GM21576 (cell line): ENCODE data around the gene VARS1.
"Not testable (repeated sequence)": the region's sequence is repeated elsewhere in the genome, so short reads cannot be mapped to it uniquely, and the experiment has no call there.

Experiments used
- ATAC-seq: cut with Tn5 transposase; IDR thresholded peaks from one replicate; pipeline ENCODE4 v1.9.1; 2021; ENCODE audit warnings: mild to moderate bottlenecking, moderate library complexity; ENCODE audit not compliant: unreplicated experiment

Gene VARS1

DNA sequence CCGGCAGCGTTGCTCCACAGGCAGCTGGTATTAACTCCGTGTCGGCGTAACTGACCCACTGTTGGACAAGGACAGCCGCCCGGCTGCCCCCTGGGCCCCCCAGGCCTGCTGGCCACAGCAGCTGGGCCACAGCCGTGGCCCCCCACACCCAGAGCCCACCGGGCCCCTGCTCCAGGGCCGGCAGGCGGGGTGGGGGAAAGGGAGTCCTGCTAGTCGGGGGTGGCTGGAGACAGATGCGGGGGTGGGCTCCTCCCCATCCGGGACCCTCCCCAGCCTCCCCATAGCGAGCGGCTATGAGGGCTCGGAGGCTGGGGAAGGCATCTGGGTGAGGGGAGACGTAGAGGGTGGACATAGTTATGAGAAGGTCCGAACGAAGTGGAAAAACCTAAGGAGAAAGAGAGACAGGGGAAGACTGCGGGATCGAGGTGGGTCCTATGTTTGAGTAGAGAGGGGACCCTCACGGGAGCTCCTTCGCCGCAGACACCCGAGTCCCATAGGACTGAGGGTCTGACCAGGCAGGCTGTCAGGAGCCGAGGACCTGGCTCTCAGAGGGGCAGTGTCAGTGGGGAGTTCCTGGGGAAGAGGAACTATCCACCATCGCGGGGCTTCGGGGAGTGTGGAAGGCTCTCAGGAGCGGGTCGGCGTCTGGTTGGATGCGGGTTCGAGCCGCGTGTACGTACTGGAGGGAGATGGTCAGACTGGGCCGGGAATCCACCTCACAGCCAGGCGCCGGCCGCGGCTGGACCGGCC is 511 bp downstream of the VARS1 start:
- ATAC-seq = peak; percentile 16

DNA sequence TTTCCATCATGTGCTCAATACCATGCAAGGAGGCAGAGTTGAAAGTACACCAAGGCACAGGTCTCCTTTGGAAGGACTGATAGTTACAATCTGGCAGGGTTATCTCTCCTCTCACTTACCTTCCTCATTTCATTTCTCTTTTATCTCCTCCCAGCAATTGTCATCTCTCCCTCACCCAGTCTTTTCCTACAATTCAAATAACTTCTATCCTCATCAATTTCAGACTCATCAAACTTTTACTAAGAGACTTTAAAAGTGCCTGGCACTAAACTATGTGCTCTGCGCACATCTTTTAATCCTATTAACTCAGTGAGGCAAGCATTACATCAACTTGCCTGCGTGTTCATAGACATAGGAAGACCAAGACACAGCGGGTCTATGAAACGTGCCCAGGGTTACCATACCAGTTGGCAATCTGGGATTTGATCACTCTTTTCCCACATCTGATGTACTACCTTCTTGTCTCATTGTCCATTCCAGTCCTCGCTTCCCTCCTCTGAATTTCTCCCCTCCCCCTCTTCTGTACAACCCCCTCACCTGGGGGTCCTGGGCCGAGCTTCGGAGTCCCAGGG is 1.2 kb downstream of the VARS1 start:
- no peak for ATAC-seq

DNA sequence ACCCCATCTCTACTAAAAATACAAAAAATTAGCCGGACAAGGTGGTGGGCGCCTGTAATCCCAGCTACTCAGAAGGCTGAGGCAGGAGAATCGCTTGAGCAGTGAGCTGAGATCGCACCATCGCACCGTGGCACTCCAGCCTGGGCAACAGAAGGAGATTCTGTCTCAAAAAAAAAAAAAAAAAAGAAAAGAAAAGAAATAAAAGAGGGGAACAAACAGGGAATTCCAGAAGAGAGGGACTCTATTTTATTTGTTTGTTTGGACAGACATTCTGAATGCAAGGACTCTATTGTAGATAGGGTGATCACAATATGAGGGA is 1.7 kb downstream of the VARS1 start:
- ATAC-seq = not testable (repeated sequence)

DNA sequence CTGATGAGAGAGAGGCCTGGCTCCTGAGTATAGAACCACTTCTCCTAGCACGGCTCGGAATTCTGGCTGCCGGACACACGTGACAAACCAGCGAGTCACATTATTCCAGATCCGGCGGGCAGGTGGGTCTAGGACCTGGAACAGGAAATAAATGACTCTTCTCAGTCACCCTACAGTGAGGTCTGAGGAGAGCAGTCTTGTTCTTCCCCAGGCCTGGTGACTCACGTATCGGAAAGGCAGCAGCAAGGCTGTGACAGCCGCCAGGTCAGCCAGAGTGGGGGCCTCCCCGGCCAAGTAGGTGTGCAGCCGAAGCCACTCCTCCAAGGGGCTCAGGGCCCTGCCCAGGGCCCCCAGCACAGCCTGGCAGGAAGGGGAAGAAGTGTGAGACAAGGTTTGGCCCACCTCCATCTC is 2.8 kb downstream of the VARS1 start:
- no peak for ATAC-seq

DNA sequence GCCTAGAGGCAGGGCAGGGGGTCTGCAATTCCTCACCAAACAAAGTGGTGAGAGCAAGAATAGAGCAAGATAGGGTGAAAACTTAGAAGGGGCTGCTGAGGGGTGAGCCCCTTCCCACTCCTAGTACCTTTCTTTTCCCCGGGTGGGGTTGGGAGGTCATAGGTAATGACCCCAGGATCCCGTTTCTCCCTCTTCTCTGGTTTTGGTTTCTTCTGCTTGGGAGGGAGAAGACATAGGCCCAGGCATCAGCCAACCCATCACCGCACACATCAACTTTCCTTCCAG is 3.5 kb downstream of the VARS1 start:
- ATAC-seq = no peak

DNA sequence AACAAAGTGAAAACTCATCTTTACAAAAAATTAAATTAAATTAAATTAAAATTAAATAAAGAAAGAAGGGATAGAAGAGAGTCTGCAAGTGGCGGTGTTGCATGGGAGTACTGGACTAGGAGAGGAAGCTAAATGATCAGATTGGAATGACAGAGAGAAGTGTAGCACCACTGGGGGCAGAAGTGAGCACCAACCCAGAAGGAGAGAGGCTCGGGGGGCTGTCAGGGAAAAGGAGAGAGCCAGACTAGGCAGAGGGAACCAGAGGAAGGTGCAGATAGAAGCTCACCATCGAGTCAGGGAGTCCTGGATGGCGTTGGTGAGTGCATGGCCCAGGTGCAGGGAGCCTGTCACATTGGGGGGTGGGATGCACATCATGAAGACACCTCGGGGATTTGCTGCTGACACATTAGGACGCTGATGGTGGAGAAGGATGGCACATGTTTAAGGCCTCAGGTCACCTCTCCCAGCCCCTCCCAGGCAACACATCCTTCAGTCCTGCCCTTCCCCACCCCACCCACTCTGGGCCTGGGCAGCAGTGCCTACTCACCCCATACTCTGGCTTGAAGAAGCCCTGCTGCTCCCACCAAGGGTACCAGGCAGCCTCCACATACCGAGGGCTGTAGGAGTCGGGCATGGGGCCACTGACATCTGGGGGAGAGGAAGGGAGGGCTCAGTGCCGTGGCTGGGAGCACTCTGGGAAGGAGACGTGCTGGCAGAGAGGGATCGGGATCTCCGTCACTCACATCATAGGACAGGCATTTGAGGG is 4.0 kb downstream of the VARS1 start:
- no peak for ATAC-seq

DNA sequence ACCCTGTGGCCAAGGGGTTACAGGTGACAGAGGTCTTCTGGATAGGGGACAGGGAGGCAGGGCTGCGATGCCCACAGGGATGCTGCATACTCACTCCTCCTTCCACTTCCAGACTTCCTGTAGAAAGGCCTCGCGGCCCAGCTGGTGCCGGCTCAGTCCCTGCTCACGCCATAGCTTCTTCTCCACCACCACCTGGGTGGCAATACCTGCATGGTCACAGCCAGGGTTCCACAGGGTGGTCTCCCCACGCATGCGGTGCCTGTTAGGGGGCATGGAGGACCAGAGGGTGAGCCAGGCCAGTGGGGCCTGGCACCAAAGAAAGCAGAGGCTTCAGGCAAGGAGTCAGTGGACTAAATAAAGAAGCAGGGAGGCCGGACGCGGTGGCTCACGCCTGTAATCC is 10.1 kb downstream of the VARS1 start:
- no peak for ATAC-seq

DNA sequence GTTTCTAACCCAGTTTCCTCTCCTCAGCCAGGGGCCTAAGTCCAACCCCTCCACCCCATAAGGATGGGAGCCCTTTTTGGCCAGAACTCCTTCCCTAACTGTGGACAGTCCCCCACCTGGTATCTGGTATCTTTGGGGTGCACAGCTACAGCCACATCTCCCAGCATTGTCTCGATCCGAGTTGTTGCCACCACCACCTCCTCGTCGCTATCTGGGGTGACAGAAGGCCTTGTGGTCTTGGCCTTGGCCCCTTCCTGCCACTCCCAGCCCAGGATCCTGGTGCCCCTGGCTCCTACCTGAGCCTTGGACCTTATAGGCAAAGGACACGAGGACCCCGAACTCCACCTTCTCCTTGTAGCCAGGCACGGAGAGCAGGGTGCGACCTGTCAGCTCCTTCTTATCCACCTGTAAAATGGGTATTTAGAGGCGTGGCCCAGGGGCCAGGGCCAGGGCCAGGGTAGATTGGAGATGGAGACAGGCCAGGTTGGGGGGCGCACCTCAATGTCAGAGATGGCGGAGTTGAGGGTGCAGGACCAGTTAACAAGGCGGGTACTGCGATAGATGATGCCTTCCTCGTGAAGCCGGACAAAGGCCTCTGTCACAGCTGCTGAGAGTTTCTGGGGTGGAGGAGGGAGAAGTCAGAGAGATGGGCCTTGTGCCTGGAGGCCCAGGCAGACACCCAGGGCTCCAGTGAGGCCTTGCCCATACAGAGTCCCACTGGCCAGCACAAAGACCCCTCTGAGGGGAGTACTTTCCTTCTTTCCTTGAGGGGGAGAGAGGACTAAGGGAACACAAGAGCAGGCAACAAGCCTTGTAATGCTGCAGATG is 11.2 kb downstream of the VARS1 start:
- ATAC-seq = no peak

DNA sequence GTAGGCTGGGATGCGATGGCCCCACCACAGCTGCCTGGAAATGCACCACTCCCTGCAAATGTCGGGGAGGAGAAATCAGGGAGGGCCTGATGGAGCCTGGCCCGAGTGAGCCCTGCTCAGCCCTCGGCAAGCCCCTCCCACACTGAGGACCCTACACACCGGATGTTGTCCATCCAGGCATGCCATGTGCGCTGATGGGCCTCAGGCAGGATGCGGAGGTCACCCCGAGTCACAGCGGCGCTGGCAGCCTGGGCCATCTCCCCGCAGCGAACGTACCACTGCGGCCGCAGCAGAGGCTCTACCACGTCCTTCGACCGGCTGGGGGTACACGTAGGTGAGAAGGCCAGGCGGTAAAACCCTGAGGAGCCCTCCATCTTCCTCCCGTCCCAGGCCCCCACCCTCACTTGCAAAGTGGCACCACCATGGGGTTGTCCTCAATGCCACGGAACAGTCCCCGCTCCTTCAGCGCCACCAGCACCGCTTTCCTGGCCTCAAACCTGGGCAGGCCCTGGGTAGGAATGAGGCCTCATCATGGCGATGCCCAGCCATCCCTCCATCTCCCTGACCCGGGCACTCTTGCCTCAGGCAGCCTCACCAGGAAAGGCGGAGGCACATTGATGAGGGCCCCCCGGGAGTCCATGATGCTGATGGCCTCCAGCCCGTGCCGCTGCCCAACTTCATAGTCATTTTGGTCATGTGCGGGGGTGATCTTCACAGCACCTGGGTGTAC is 13.3 kb downstream of the VARS1 start:
- no peak for ATAC-seq

DNA sequence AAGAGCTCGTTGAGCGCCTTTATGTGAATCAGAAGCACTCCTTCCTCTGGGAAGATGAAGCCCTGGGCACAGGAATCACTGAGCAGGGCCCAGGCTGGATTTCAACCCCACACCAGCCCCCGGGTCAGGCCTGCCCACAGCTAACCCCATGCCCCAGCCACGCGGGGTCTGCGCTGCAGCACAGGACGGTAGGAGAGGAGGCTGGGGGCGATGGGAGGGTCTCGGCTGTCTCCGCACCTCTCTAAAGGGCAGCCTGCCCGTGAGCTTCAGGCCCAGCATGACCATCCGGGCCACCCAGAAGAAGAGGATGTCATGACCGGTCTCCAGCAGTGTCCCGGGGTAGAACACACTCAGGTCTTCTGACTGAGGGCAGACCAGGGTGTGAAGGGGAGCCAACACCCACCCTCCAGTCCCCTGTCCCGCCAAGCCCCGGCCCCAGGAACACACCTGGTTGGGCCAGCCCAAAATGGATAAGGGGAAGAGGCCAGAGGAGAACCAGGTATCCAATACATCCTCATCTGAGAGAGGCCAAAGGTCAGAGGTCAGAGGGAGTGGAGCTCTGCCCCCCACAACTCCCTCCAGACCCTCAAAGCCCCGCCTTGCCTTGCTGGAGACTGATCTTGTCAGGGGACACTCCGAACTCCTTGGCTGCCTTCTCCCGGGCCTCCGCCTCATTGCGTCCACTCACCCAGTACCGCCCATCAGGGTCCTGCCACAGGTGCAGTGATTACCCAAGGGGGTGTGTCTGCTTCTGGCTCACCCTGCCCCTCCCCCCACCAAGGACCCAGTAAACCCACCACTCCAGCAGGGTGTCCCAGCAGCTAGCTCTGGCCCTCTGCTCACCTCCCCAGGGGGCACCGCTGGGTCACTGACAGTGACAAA is 14.1 kb downstream of the VARS1 start:
- no peak for ATAC-seq

DNA sequence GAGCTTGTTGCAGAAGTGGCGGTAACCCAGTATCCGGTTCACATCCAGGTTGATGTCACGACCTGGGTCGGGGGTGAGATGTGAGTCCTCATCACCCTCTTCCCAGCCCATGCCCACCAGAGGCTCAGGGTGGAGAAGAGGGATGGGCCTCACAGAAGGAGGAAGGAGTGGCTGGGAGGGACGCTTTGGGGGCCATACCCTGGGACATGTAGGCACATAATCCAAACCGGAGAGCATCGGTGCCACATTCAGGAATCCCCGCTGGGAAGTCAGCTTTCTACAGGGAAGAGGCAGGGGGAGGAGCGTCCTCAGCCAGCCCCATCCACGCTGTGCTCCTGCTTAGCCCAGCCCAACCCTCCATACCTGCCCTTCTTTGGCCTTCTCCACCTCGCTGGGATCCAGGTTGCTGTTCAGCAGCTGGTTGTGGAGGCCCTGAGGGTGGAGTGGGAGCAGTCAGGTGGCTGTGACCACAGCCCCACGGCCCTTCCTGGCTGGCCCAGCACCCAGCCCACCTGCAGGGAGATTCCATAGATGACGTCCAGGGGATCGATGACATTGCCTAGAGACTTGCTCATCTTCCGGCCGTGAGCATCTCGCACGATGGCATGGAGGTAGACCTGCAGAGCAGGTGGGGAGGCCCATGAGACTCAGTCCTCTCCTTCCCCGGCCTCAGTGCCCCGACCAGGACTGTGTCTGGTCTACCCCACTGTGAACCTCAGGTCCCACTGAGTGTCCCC is 14.9 kb downstream of the VARS1 start:
- no peak for ATAC-seq

DNA sequence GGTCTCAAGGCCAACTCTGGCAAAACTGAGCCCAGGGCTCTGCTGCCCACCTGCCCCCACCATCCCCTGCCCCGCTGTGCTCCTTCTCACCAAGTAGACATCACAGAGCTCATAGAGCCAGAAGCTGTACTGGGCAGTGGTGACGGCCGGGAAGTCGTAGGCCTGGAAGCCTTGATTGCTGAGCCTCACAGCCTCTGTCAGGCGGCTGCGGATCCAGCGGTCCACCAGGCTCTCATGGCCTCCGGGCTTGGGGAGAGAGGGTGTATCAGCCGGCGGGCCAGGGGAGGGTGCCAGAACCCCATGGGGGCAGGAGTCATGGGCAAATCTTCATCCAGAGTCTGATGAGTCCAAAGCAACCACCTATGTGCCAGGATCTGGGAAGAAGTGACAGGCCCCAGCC is 15.6 kb downstream of the VARS1 start:
- no peak for ATAC-seq

DNA sequence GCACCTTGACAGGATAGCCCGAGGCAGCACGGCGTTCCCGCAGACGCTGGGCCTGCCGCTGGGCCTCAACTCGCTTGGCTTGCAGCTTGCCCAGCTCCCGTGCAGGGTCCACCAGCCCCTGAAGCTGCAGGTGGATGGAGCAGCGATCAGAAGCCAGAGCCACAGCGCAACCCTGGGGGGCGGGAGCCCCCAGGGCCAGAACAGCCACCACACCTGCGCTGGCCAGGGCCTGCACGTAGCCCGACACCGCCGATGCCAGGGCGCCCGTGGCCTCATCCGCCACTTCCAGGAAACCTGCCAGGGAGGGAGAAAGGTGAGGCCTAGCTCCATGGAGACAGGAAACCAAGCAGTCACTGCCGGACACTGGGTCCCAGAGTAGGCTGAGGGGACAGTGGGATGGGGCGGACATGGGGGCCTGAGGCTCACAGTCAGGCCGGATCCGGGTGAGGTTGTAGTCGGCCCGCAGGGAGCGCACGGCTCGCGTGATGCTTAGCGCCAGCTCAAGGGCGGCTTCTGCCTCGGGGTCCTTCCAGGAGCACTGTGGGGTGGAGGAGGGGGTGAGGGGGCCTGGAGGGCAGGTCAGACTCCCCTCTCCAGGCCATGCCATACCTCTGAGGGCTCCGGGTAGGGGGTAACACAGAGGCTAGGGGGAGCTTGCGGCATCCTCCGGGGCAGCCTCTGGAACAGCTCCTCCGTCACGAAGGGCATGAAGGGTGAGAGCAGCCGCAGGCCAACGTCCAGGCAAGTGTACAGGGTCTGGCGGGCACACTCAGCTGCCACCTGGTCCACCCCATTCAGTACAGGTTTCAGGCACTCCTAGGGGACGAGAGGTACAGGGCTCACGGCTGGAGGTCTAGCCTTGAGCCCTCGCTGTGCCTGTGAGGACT is 16.3 kb downstream of the VARS1 start:
- ATAC-seq = no peak

DNA sequence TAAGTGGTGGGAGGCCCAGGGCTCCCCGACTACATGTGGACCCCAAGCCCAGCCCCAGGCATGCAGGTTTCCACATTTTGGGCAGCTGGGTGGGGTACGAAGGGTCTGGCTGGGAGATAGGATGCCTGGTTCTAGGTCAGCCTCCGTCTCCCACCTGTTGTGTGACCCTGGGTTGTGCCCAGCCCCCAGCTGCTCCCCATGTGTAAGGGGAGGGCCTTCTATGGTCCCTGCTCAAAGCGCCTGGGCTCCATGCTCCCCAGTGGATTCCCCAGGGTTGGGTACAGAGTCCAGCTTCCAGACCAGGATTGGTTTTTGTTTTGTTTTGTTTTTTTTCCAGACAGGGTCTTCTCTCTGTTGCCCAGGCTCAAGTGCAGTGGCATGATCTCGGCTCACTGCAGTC is 17.4 kb downstream of the VARS1 start:
- no peak for ATAC-seq

DNA sequence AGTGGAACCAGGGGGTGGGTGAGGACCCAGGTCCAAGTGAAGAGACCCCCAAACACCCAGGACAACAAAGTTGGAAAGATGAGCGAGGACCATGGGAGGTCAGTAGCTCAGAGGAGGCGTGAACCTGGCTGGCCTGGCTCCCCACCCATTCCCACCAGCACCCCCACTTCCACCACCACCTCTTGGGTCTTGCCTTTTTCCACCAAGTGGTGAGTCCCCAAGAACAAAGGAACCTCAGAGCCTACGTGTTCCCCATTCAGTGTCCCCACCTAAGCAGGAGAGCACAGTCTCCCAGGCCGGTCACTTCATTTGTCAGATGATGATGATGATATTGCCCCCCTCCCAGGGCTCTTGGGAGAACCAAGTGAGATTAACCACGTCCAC is 17.9 kb downstream of the VARS1 start:
- ATAC-seq = no peak

DNA sequence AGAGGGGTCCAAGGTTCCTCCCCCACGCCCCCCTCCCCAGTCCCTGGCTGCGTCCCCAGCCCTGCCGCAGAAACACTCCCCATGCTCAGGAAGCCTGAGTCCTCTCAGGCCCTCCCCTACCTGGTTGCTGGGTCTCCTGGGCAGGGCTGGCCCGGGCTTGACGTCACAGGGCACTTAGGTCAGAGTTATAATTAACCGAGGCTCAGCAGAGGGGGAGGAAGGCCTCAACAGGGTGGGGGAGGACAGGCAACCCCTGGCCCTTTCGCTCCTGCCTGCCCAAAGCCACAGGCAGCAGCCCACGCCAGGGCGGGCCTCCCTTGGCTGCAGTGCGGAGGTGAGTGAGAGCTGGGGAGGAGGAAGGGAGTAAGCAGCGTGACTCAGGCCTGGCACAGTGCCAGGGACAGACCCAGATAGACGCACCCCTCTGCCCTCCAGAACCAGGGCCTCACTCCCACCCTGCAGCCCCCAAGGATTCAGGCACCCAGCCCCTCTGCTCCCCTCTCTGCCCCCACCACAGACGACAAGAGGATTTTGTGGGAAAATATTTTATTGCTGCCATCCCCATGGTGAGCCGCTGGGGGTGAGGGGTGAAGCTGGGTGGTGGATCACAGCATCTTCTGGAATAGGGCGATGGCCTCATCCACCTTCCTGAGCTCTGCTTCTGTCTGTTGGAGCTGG is 18.4 kb downstream of the VARS1 start, which contains the start of gene VWA7:
Gene VWA7 (minus strand): TSS at position 340 of the 678 bp plus-strand sequence. CDS start 549 bp downstream, outside the sequence.
- ATAC-seq = peak; percentile 69

DNA sequence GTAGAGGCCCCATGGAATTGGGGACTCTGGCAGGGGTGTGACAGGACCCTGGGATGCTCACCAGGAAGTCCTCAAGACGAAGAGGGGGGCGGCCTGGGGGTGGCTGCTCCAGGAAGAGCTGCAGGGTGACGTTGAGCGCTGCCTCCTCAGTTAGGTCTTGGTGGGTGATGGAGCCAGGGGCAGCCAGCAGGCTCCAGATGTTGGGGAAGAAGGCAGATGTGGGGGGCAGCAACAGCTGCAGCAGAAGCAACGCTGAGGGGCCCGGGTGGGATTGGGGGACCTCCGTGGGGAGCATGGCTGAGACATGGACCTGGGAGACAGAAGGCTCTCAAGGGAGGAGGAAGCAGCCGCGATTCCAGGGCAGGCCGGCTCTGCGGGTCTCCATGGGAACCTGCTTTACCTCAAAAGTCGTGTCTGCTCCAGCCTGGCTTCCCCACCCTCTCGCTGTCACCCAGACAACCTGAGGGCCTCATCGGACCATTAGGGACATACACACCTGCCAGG is 19.0 kb downstream of the VARS1 start:
- ATAC-seq = no peak
